Measurements from ENCODE around the gene TENM4. TPM values are rescaled to one million over a fixed set of nuclear protein-coding genes. Genes with fewer than 3 reads are reported as not detected.

The TENM4 gene
- total and polyA plus RNA-seq, 4 donors = 0.02 to 0.33 (median 0.14) TPM

GRCh38 chr11:79237091-79237490 lies 203.7 kb downstream of the TENM4 start:
- WGBS = 90% methylated on average over 5 of the region's 5 CpGs
- no peak for TF ChIP-seq FOXA2 (IDR thresholded peaks at IDR 0.05)
- TF ChIP-seq ATF3 (IDR thresholded peaks at IDR 0.05) = no peak
- TF ChIP-seq NR2F2 (IDR thresholded peaks at IDR 0.05) = no peak
- no peak for TF ChIP-seq ZBTB33 (IDR thresholded peaks at IDR 0.05)
- no peak for TF ChIP-seq GABPA (IDR thresholded peaks at IDR 0.05 in 1 of 2, conservative IDR thresholded peaks at IDR 0.05 in 1 of 2)
- TF ChIP-seq YY1 (IDR thresholded peaks at IDR 0.05) = no peak
- no peak for TF ChIP-seq MAX (IDR thresholded peaks at IDR 0.05)
- TF ChIP-seq SP1 (IDR thresholded peaks at IDR 0.05) = no peak
- no peak for TF ChIP-seq RXRA (IDR thresholded peaks at IDR 0.05)
- no peak for TF ChIP-seq HNF4G (IDR thresholded peaks at IDR 0.05)
- TF ChIP-seq FOXA1 (IDR thresholded peaks at IDR 0.05) = no peak
- no peak for TF ChIP-seq CTCF (IDR thresholded peaks at IDR 0.05; ENCODE audit: low read depth, low read length, missing input control)
- TF ChIP-seq TAF1 (conservative IDR thresholded peaks at IDR 0.05) = no peak
- no peak for TF ChIP-seq REST (IDR thresholded peaks at IDR 0.05)
- TF ChIP-seq HNF4A (conservative IDR thresholded peaks at IDR 0.05) = no peak
- TF ChIP-seq EGR1 (IDR thresholded peaks at IDR 0.05; ENCODE audit: low read depth in 2 of 2) = no peak
- TF ChIP-seq JUND (IDR thresholded peaks at IDR 0.05) = no peak
- Histone ChIP-seq H3K9ac (ENCODE audit: low read depth in 1 of 2, low read length in 2 of 2) (no peak overlapping the region), H3K9me3 (ENCODE audit: control insufficient read depth in 4 of 4, low read length in 3 of 4) (no peaks in the 10 kb centered on the region), H3K4me1 (ENCODE audit: control insufficient read depth in 4 of 4, insufficient read depth in 4 of 4, low read length in 3 of 4) (no peaks in the 10 kb centered on the region), H3K27ac (ENCODE audit: low read depth in 1 of 2, low read length in 2 of 2) (no peak overlapping the region), H3K4me3 (ENCODE audit: low read depth in 1 of 3, low read length in 3 of 3) (no peak overlapping the region), H3K36me3 (ENCODE audit: control insufficient read depth in 4 of 4, insufficient read depth in 3 of 4, low read depth in 1 of 4, low read length in 3 of 4) (no peaks in the 10 kb centered on the region), H3K27me3 (ENCODE audit: control insufficient read depth in 4 of 4, insufficient read depth in 4 of 4, low read length in 3 of 4) (no peaks in the 10 kb centered on the region)
- DNase-seq (ENCODE audit: low spot score) = no peak

GRCh38 chr11:79236541-79236971 lies 204.3 kb downstream of the TENM4 start:
- no peak overlapping the region for H3K27ac ChIP-seq (ENCODE audit: low read depth in 1 of 2, low read length in 2 of 2)
- no peak overlapping the region for H3K9ac ChIP-seq (ENCODE audit: low read depth in 1 of 2, low read length in 2 of 2)

More at GRCh38 chr11:79236541-79236971, 204.3 kb downstream of the TENM4 start:
- H3K4me3 ChIP-seq (ENCODE audit: low read depth in 1 of 3, low read length in 3 of 3) = no peak overlapping the region
- no peaks in the 10 kb centered on the region for H3K27me3 ChIP-seq (ENCODE audit: control insufficient read depth in 4 of 4, insufficient read depth in 4 of 4, low read length in 3 of 4)
- no peaks in the 10 kb centered on the region for H3K9me3 ChIP-seq (ENCODE audit: control insufficient read depth in 4 of 4, low read length in 3 of 4)
- WGBS = 69% methylated on average over 11 of the region's 11 CpGs
- TF ChIP-seq ATF3 (IDR thresholded peaks at IDR 0.05) (no peak), RXRA (IDR thresholded peaks at IDR 0.05) (no peak), HNF4A (conservative IDR thresholded peaks at IDR 0.05) (no peak), SP1 (IDR thresholded peaks at IDR 0.05) (no peak), GABPA (IDR thresholded peaks at IDR 0.05 in 1 of 2, conservative IDR thresholded peaks at IDR 0.05 in 1 of 2) (no peak), CTCF (IDR thresholded peaks at IDR 0.05; ENCODE audit: low read depth, low read length, missing input control) (no peak), HNF4G (IDR thresholded peaks at IDR 0.05) (no peak), TAF1 (conservative IDR thresholded peaks at IDR 0.05) (no peak), EGR1 (IDR thresholded peaks at IDR 0.05; ENCODE audit: low read depth in 2 of 2) (no peak), YY1 (IDR thresholded peaks at IDR 0.05) (no peak), ZBTB33 (IDR thresholded peaks at IDR 0.05) (no peak), JUND (IDR thresholded peaks at IDR 0.05) (no peak), NR2F2 (IDR thresholded peaks at IDR 0.05) (no peak)
- no peak for DNase-seq (ENCODE audit: low spot score)
- H3K4me1 ChIP-seq (ENCODE audit: control insufficient read depth in 4 of 4, insufficient read depth in 4 of 4, low read length in 3 of 4) = no peaks in the 10 kb centered on the region
- H3K36me3 ChIP-seq (ENCODE audit: control insufficient read depth in 4 of 4, insufficient read depth in 3 of 4, low read depth in 1 of 4, low read length in 3 of 4) = no peaks in the 10 kb centered on the region
